Heart left ventricle (tissue), 16 donors: ENCODE measurements around the gene LTBP2. TPM values are rescaled to one million over a fixed set of nuclear protein-coding genes. Genes with fewer than 3 reads are reported as not detected.
"Not testable (repeated sequence)": the region's sequence is repeated elsewhere in the genome, so short reads cannot be mapped to it uniquely, and the experiment has no call there.

Experiments
- ATAC-seq, 4 donors: fragments of 200-7000 bp; cut with Tn5 transposase; one replicate each; pipeline ENCODE4 v1.9.1; 2020 to 2022; ENCODE audit warnings: moderate library complexity in 4 of 4, mild to moderate bottlenecking in 3 of 4, moderate number of reproducible peaks in 1 of 4
- DNase-seq, 5 donors: peaks; one replicate each; pipeline ENCODE4 v3.0.0-alpha.2; 2020
- H3K27ac ChIP-seq, 12 donors: fragments of 200-600 bp; sonication (generic) in 4 of 12; one replicate each; pipeline versions ENCODE4 v1.5.0 to v1.8.0; 2016 to 2022; ENCODE audit warnings: mild to moderate bottlenecking in 2 of 12
- H3K27me3 ChIP-seq, 9 donors: fragments of 200-600 bp; sonication (generic) in 2 of 9; one replicate each; pipeline versions ENCODE4 v1.5.1 to v1.8.0; 2016 to 2022; ENCODE audit warnings: mild to moderate bottlenecking in 3 of 9
- H3K36me3 ChIP-seq, 9 donors: fragments of 200-600 bp; sonication (generic) in 2 of 9; one replicate each; pipeline versions ENCODE4 v1.5.0 to v1.8.0; 2018 to 2022; ENCODE audit warnings: mild to moderate bottlenecking in 2 of 9
- H3K4me1 ChIP-seq, 12 donors: fragments of 200-600 bp; sonication (generic) in 4 of 12; one replicate each; pipeline versions ENCODE4 v1.5.0 to v1.8.0; 2016 to 2022; ENCODE audit warnings: mild to moderate bottlenecking in 3 of 12
- H3K4me3 ChIP-seq, 12 donors: fragments of 200-600 bp; sonication (generic) in 4 of 12; one replicate each; pipeline versions ENCODE4 v1.5.0 to v1.8.0; 2017 to 2022; ENCODE audit warnings: mild to moderate bottlenecking in 9 of 12, moderate library complexity in 4 of 12
- H3K9me3 ChIP-seq, 12 donors: fragments of 200-600 bp; sonication (generic) in 4 of 12; one replicate each; pipeline versions ENCODE4 v1.5.0 to v1.8.0; 2016 to 2022; ENCODE audit warnings: mild to moderate bottlenecking in 1 of 12
- CTCF ChIP-seq, 12 donors: fragments of 200-600 bp; sonication (generic) in 4 of 12; IDR thresholded peaks; one replicate each; pipeline versions ENCODE4 v1.5.0 to v1.8.0; 2018 to 2022; ENCODE audit warnings: antibody characterized with exemption in 12 of 12, mild to moderate bottlenecking in 5 of 12
- POLR2A ChIP-seq, 2 donors: fragments of 450-650 bp; IDR thresholded peaks; one replicate each; pipeline ENCODE4 v1.6.1; 2017; ENCODE audit warnings: antibody characterized with exemption in 2 of 2, mild to moderate bottlenecking in 2 of 2, moderate library complexity in 2 of 2
- WGBS, 4 donors: extraction: QIAGEN DNeasy Blood & Tissue Kit in 2 of 4; methylation state at CpG; one replicate each; pipeline versions ENCODE4 v1.1.5 to v1.1.7; 2013 to 2018; 5-methylcytosine and 5-hydroxymethylcytosine counted together
- intact Hi-C, 10 donors: fragments of 100-400 bp; cut with DNase I; formaldehyde crosslinking; loops; one replicate each; pipeline versions ENCODE4 v1.11.1 to v1.14.2; 2022
- polyA plus RNA-seq, 2 donors: library from polyadenylated mRNA; stranded (reverse); fragments of 200-250 nt; gene quantifications; one replicate each; pipeline ENCODE4 v1.2.3, GENCODE V29; 2013
- total RNA-seq, 9 donors: library from RNA; depleted of rRNA in 2 of 9; stranded (reverse); fragments of >200 nt in 2 of 9; fragmentation: NEBNext Ultra II Directional in 3 of 9; extraction: Animal tissue kit (Norgen Biotek cat#: 25700) in 3 of 9; gene quantifications; one replicate each; pipeline versions ENCODE4 v1.1.0 to v1.2.4, GENCODE V29; 2016 to 2023
- donor health status: ischemic (EF 13 %, LVEDD 7.1; RV severe dilation, severe dysfunction).
- donor health status: healthy with polysubstance abuse.
- donor health status: DM: no; HTN: yes; CAD: no.
- donor health status: DM: no; HTN: no; CAD: no.
- donor health status: ischemic (EF 25% LVEDD 6.9; RV normal size, moderate dysfunction).
- donor health status: ischemic (EF 25% LVEDD 5.7; RV mildly dilated, moderate dysfunction).
- donor health status: healthy.
- donor health status: DM: yes; HTN: yes; CAD: no.
- donor health status: ischemic (EF 35%, LVEDD 5.7; RV mildly dilated, moderate dysfunction).
- donor health status: nonischemic (EF 11% LVEDD 7.7; RV severe dilation, severe dysfunction).
- donor health status: DM: yes; HTN: yes; CAD: no.
- donor health status: PGD.
- donor health status: ischemic (EF 29% LVEDD 5.4; RV normal size, mild dysfunction).
- donor health status: nonischemic (EF 23%, LVEDD 6.1; RV moderate dilation, normal function).

LTBP2 gene
- total and polyA plus RNA-seq, 11 donors: 4.0 to 69.1 (median 29.5) TPM

GRCh38 chr14:74539503-74539902 lies 72.5 kb downstream of the LTBP2 start:
- H3K36me3 ChIP-seq: peaks cover 0 to 39% (median 0%) of the 10 kb centered on the region in 9 donors
- intact Hi-C loops: no loop called here
- no peak overlapping the region for H3K4me3 ChIP-seq
- DNase-seq (no peak), ATAC-seq (no peak)
- H3K4me1 ChIP-seq: no peaks in the 10 kb centered on the region
- 72 to 89% (median 83%) methylated on average over 4 of the region's 4 CpGs for WGBS, 4 donors
- no peak overlapping the region for H3K27ac ChIP-seq
- H3K27me3 ChIP-seq: no peaks in the 10 kb centered on the region
- no peaks in the 10 kb centered on the region for H3K9me3 ChIP-seq
- TF ChIP-seq CTCF (IDR thresholded peaks at IDR 0.05) (no peak), POLR2A (IDR thresholded peaks at IDR 0.05) (no peak)

- no peak for ATAC-seq
- WGBS, 4 donors: 87 to 92% (median 89%) methylated on average over 11 of the region's 11 CpGs
- TF ChIP-seq CTCF (IDR thresholded peaks at IDR 0.05) (no peak), POLR2A (IDR thresholded peaks at IDR 0.05) (no peak)
Observed at GRCh38 chr14:74538411-74539391, 73.3 kb downstream of the LTBP2 start.

DNA sequence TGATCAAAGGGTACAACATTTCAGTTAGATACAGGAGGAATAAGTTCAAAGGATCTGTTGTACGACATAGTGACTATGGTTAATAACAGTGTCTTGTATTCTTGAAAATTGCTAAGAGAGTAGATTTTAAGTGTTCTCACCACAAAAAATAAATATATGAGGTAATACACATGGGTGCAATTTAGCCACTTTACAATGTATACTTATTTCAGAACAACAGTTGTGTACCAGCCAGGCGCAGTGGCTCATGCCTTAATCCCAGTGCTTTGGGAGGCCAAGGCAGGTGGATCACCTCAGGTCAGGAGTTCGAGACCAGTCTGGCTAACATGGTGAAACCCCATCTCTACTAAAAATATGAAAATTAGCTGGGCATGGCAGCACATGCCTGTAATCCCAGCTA lies 75.7 kb downstream of the LTBP2 start:
- H3K4me3 ChIP-seq, DNase-seq, H3K4me1 ChIP-seq, H3K27me3 ChIP-seq, intact Hi-C loops, ATAC-seq, H3K9me3 ChIP-seq, H3K27ac ChIP-seq: not testable (repeated sequence)
- 87 to 94% (median 94%) methylated on average over 3 of the region's 3 CpGs for WGBS, 4 donors
- peaks cover 0 to 48% (median 0%) of the 10 kb centered on the region in 9 donors for H3K36me3 ChIP-seq

More at GRCh38 chr14:74538411-74539391, 73.3 kb downstream of the LTBP2 start:
- H3K27me3 ChIP-seq: no peaks in the 10 kb centered on the region
- intact Hi-C loops: no loop called here
- H3K36me3 ChIP-seq: peaks cover 0 to 43% (median 0%) of the 10 kb centered on the region in 9 donors
- DNase-seq: peak in 1 of 5 donors; percentile 25
- no peak overlapping the region for H3K4me3 ChIP-seq
- peaks cover 0 to 2% (median 0%) of the 10 kb centered on the region in 12 donors for H3K4me1 ChIP-seq
- H3K27ac ChIP-seq: no peak overlapping the region
- H3K9me3 ChIP-seq: no peaks in the 10 kb centered on the region

- H3K27me3 ChIP-seq: no peaks in the 10 kb centered on the region
- peak in 1 of 5 donors; percentile 49 for DNase-seq
Observed at GRCh38 chr14:74535756-74536325, 76.2 kb downstream of the LTBP2 start.

GRCh38 chr14:74533576-74533975 lies 78.5 kb downstream of the LTBP2 start:
- no peaks in the 10 kb centered on the region for H3K9me3 ChIP-seq
- ATAC-seq: no peak
- peak in 1 of 5 donors; percentile 12 for DNase-seq
- no peak overlapping the region for H3K27ac ChIP-seq
- peaks cover 0 to 47% (median 0%) of the 10 kb centered on the region in 9 donors for H3K36me3 ChIP-seq
- TF ChIP-seq CTCF (IDR thresholded peaks at IDR 0.05) (no peak), POLR2A (IDR thresholded peaks at IDR 0.05) (no peak)
- intact Hi-C loops: no loop called here
- H3K27me3 ChIP-seq: no peaks in the 10 kb centered on the region
- H3K4me3 ChIP-seq: no peak overlapping the region
- peaks cover 0 to 8% (median 0%) of the 10 kb centered on the region in 12 donors for H3K4me1 ChIP-seq
- WGBS, 4 donors: 76 to 83% (median 79%) methylated on average over 7 of the region's 7 CpGs

More at GRCh38 chr14:74535756-74536325, 76.2 kb downstream of the LTBP2 start:
- H3K4me1 ChIP-seq: peaks cover 0 to 8% (median 0%) of the 10 kb centered on the region in 12 donors
- no peak overlapping the region for H3K27ac ChIP-seq
- H3K36me3 ChIP-seq: peaks cover 0 to 48% (median 0%) of the 10 kb centered on the region in 9 donors
- H3K9me3 ChIP-seq: no peaks in the 10 kb centered on the region
- TF ChIP-seq POLR2A (IDR thresholded peaks at IDR 0.05): no peak
- intact Hi-C loops: no loop called here
- 63 to 80% (median 76%) methylated on average over 5 to 10 of the region's 10 CpGs for WGBS, 4 donors
- no peak for ATAC-seq
- H3K4me3 ChIP-seq: no peak overlapping the region
